NT2/D1 (cell line): ENCODE data around the gene EHBP1L1.

ENCODE experiments used
- YY1 ChIP-seq: IDR thresholded peaks from 2 replicates; pipeline ENCODE4 v1.6.1; 2011; ENCODE audit not compliant: insufficient read length, insufficient read depth
- ZNF274 ChIP-seq: IDR thresholded peaks from 2 replicates; pipeline ENCODE4 v1.6.1; 2011; ENCODE audit warnings: mild to moderate bottlenecking, low read depth, low read length

DNA sequence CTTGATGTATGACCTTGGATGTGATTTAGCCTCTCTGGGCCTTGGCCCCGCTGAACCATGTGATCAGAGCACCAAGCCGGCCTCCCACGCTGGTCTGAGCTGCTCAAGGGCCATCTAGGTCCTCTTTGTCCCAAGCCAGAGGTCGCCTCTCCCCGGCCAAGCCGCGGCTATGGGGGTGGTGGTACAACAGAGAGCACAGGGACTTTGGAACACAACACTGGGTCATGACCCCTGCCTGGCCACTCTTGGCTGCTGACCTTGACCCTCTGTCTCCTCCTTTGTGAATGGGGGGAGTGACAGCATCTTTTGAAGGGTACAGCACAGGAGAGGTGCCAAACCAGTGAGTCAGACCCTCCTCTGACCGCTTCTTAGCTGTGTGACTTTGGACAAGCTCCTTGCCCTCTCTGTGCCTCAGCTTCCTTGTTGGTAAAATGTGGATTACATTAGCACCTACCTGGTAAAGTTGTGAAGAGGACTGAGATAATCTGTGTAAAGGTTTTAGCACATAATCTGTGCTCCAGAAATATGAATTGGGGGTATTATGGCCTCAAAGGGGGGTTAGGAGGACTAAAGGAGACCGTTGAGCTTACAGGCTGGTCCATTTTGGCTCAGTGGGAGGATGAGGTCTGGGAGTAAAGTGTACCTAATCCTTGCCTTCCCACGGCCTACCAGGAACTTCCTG lies 46.2 kb upstream of the EHBP1L1 start:
- TF ChIP-seq YY1 = no peak
- no peak for TF ChIP-seq ZNF274
